Measurements from ENCODE around the gene TMEM74B. TPM values are rescaled to one million over a fixed set of nuclear protein-coding genes. Genes with fewer than 3 reads are reported as not detected.

TMEM74B gene
- total and polyA plus RNA-seq, 9 of the 15 experiments (the other 6 are each of a cell fraction or from before 2014, with no cell fraction given): 0.24 to 19.0 (median 7.5) TPM

- Histone ChIP-seq H4K20me1 (replicated peaks; ENCODE audit: control insufficient read depth, insufficient read depth, low read length) (no peaks in the 10 kb centered on the region), H3K9me3 (replicated peaks; ENCODE audit: control insufficient read depth, insufficient read depth, low read depth, low read length) (no peaks in the 10 kb centered on the region), H3K4me1 (replicated peaks in 1 of 2; ENCODE audit: control insufficient read depth in 2 of 2, insufficient read depth in 2 of 2, low read length in 2 of 2) (no peaks in the 10 kb centered on the region), H3K9ac (ENCODE audit: insufficient read depth in 1 of 2, low read depth in 2 of 2, low read length in 2 of 2) (no peak overlapping the region), H3K27ac (ENCODE audit: extremely low read depth, low read depth, low read length) (no peak overlapping the region), H3K4me3 (no peak overlapping the region), H3K79me2 (ENCODE audit: control insufficient read depth, insufficient read depth, low read length) (no peaks in the 10 kb centered on the region; the same call in 2 of the 3 replicates), H2AFZ (ENCODE audit: low read depth, low read length) (no peak overlapping the region), H3K27me3 (ENCODE audit: control insufficient read depth in 2 of 2, insufficient read depth in 2 of 2, low read length in 2 of 2) (no peaks in the 10 kb centered on the region), H3K36me3 (ENCODE audit: control insufficient read depth, insufficient read depth, low read length) (peaks cover 44% of the 10 kb centered on the region), H3K4me2 (ENCODE audit: insufficient read depth, low read length) (no peak overlapping the region), H3K9me1 (ENCODE audit: control insufficient read depth, insufficient read depth, low read length) (no peaks in the 10 kb centered on the region)
- ChIA-PET CTCF (ENCODE audit: low intra/inter-chr PET ratio) (no interaction called here), POLR2A (interaction anchor here (0.6 kb wide), 1 partner anchor 8 kb away, joined by 3 read pairs; no protein-coding TSS in a partner anchor)
- no peak for FAIRE-seq
- no TSS peak for BruUV-seq (replicated peaks)
- 100% methylated on average over 1 of the region's 1 CpG for WGBS (ENCODE audit: insufficient coverage, low coverage, missing lambda C conversion rate)
- in situ Hi-C loops (cut with MboI) (no loop called here), intact Hi-C loops (cut with micrococcal nuclease) (no loop called here)
- DNase-seq (ENCODE audit: extremely low read depth in 1 of 4, low spot score in 3 of 4): no peak
- ATAC-seq: no peak
- TF ChIP-seq ATF2 (CRISPR knock-in tag; IDR thresholded peaks at IDR 0.05) (no peak), SRSF1 (IDR thresholded peaks at IDR 0.05; ENCODE audit: low read depth, low read length) (no peak), CBX2 (IDR thresholded peaks at IDR 0.05; ENCODE audit: insufficient read depth, low read length, poor library complexity, severe bottlenecking) (no peak), ZNF274 (IDR thresholded peaks at IDR 0.05; ENCODE audit: borderline replicate concordance, low read depth, low read length) (no peak), ZBTB26 (CRISPR knock-in tag; IDR thresholded peaks at IDR 0.05) (no peak), FOXO4 (CRISPR knock-in tag; IDR thresholded peaks at IDR 0.05) (no peak), PREB (CRISPR knock-in tag; IDR thresholded peaks at IDR 0.05) (no peak), NFIC (IDR thresholded peaks at IDR 0.05) (no peak), L3MBTL2 (IDR thresholded peaks at IDR 0.05) (no peak), PCBP1 (IDR thresholded peaks at IDR 0.05; ENCODE audit: low read depth, low read length, poor library complexity, severe bottlenecking) (no peak), CBX3 (IDR thresholded peaks at IDR 0.05; ENCODE audit: borderline replicate concordance in 1 of 2, low read length in 2 of 2) (no peak), CC2D1A (IDR thresholded peaks at IDR 0.05) (no peak), MITF (IDR thresholded peaks at IDR 0.05) (no peak), SMAD1 (IDR thresholded peaks at IDR 0.05; ENCODE audit: low read depth, low read length, partially characterized antibody) (no peak), NCOA6 (IDR thresholded peaks at IDR 0.05) (no peak), BCOR (IDR thresholded peaks at IDR 0.05) (no peak), NFATC3 (IDR thresholded peaks at IDR 0.05) (no peak), SMARCA5 (IDR thresholded peaks at IDR 0.05) (no peak), ZNF175 (CRISPR knock-in tag; IDR thresholded peaks at IDR 0.05; ENCODE audit: low read depth) (no peak)
These were observed 30.1 kb downstream of the TMEM74B start for GRCh38 chr20:1154691-1155090.

All from K562 (cell line).